COR-L47 (cell line): ENCODE measurements around the gene ABI3BP.

ENCODE experiments used
- DNase-seq: peaks from one replicate; lab custom pipeline; 2025; lab: John Stamatoyannopoulos, UW

The ABI3BP gene

GRCh38 chr3:100725935-100726513, 267.2 kb downstream of the ABI3BP start:
- DNase-seq, result no peak

- no peak for DNase-seq
These were observed 272.8 kb downstream of the ABI3BP start for GRCh38 chr3:100720426-100720825.

GRCh38 chr3:100719136-100719535, 274.1 kb downstream of the ABI3BP start:
- DNase-seq, result no peak

GRCh38 chr3:100717637-100718487, 275.4 kb downstream of the ABI3BP start:
- DNase-seq, result no peak

GRCh38 chr3:100717063-100717462, 276.2 kb downstream of the ABI3BP start:
- DNase-seq, result no peak

- no peak for DNase-seq
These were observed 278.0 kb downstream of the ABI3BP start for GRCh38 chr3:100715176-100715575.

GRCh38 chr3:100710261-100710968, 282.8 kb downstream of the ABI3BP start:
- peak; percentile 31 for DNase-seq

- DNase-seq, result peak; percentile 33
These were observed 283.4 kb downstream of the ABI3BP start for GRCh38 chr3:100709842-100710260.

- peak; percentile 99 for DNase-seq
These were observed 284.0 kb downstream of the ABI3BP start, which contains the start of gene TFG for GRCh38 chr3:100708989-100709841. TSS of gene TFG (plus strand) at chr3:100709494. CDS start at chr3:100713686, 4,192 bp downstream.

GRCh38 chr3:100708644-100708988, 284.6 kb downstream of the ABI3BP start:
- no peak for DNase-seq

- no peak for DNase-seq
These were observed 286.9 kb downstream of the ABI3BP start for GRCh38 chr3:100706365-100706764.

GRCh38 chr3:100703865-100704264, 289.4 kb downstream of the ABI3BP start:
- DNase-seq, result no peak

- DNase-seq, result no peak
These were observed 290.3 kb downstream of the ABI3BP start for GRCh38 chr3:100702980-100703345.

GRCh38 chr3:100702082-100702979, 290.9 kb downstream of the ABI3BP start:
- no peak for DNase-seq

- DNase-seq, result no peak
These were observed 292.5 kb downstream of the ABI3BP start for GRCh38 chr3:100700708-100701107.
